ENCODE data around the gene SPDEF.

GRCh38 chr6:34583861-34584604 is 27.9 kb upstream of the SPDEF start:
- TF ChIP-seq POLR2AphosphoS5 (IDR thresholded peaks at IDR 0.05) (no peak), CTCF (IDR thresholded peaks at IDR 0.05) (no peak), POLR2A (IDR thresholded peaks at IDR 0.05) (no peak), EP300 (IDR thresholded peaks at IDR 0.05) (no peak)
